UCSD-AML1 (cell line): ENCODE measurements around the gene DPP4.

ENCODE experiments used
- DNase-seq: peaks from one replicate; lab custom pipeline; 2025; ENCODE audit not compliant: unreplicated experiment; lab: John Stamatoyannopoulos, UW

DPP4 gene

DNA sequence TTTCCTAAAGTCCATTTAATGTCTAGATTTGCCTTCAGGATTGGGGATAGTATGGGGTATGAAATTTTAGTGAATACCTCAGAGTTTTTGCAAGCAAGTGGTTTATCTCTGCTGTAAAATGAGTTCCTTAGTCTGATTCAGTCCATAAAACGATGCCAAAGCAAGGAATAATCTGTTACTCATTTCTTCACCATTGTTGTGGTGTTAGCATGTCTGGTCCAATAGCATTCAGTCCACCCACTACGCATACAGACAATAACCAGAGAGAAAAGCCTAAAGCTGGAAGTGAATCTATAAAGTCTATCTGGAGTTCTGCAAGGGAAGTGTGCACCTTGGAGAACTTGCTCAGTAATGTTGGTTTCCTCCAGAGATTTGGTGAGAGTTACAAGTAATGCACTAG lies 12.9 kb upstream of the DPP4 start:
- no peak for DNase-seq

DNA sequence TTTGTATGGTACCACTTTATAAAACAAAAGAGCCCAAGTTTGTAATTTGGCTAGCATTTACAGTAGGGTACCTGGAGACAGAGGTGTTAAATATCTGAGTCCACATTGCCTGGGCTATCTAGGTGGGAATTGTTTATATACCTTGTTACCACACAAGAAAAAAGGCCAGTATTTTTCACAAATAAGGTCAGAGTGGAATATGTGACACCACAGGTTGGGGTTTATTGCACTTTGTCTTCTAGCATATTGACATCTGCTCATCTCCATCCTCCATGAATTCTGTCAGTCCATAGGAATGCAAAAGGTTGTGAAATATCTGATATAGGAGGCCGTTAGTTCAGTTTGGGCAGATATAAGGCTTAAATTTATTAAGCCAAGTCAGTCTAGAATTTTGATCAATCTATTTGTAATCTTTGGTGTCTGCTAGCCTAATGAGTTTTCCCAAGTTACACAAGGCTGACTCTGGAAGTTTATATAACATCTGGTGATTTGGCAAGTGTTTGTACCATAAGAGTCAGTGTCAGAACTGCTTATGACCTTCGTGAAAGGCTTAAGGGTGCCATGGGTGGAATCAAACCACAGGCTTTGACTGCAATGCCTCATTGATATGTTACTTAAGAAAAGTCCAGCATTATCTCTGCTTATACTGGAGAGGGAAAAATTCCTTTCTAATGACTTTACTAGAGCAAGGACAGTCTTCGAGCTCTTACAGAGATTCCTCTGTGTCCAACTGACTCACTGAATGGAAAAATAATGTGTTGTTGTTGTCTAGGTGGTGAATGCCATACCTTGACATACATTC lies 11.3 kb upstream of the DPP4 start:
- DNase-seq, result no peak

- no peak for DNase-seq
Measured at GRCh38 chr2:162084536-162084935, 10.5 kb upstream of the DPP4 start.

- DNase-seq, result no peak
Measured at GRCh38 chr2:162082681-162083080, 8.7 kb upstream of the DPP4 start.

DNA sequence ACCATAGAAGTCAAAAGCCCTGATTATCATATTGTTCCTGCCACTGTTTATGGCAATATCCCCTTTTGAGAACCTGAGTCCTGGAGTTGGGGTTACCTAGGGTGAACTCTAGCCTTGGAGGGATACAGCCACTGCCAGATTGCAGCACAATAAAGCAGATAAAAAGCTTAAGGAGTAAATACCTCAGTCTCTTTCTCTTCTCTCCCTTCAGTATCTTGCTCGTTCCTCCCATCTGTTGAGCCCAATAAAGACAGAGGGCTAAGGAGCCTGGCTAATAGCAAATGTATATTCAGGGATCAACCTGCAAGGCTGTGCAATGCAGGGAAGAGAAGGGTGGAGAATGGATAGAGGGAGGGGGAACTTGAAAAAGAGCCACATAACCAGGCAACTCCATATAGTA lies 8.0 kb upstream of the DPP4 start:
- DNase-seq, result no peak

- no peak for DNase-seq
Measured at GRCh38 chr2:162079514-162079913, 5.5 kb upstream of the DPP4 start.

- DNase-seq, result no peak
Measured at GRCh38 chr2:162075689-162076132, 1.7 kb upstream of the DPP4 start.

GRCh38 chr2:162074928-162075688 lies 1.1 kb upstream of the DPP4 start:
- no peak for DNase-seq

DNA sequence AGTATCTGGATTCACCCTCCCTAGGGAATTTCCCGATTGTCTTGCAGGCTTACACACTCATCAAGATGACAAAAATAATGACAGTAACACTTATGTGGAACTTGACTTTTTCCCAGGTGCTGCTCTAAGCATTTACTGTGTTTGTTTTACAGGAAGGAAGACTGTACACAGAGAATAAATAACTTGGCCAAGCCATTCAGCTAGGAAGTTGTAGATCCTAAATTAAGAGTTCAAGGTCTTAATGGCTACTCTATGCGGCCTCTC lies 549 bp upstream of the DPP4 start:
- DNase-seq, result no peak

GRCh38 chr2:162072976-162073887 lies 783 bp downstream of the DPP4 start:
- DNase-seq, result no peak

GRCh38 chr2:162072181-162072702 lies 1.8 kb downstream of the DPP4 start:
- no peak for DNase-seq

DNA sequence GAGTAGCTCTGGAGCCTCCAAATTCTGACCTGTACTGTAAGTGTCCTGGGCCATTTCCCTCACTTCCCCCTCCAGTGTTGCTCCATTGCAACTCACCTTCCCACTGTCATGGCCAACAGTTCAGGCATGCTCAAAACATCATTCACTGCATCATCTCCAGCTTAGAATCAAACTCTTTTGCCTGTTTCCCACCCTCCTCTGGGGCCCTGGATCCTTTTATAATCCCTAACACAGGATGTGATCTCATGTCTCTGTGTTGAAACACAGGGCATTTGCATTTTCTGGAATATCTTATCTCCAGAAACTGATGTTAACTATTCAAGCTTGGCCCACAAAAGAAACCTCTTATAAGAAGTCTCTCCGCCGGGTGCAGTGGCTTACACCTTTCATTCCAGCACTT lies 3.0 kb downstream of the DPP4 start:
- no peak for DNase-seq

- no peak for DNase-seq
Measured at GRCh38 chr2:162070228-162070936, 3.6 kb downstream of the DPP4 start.

DNA sequence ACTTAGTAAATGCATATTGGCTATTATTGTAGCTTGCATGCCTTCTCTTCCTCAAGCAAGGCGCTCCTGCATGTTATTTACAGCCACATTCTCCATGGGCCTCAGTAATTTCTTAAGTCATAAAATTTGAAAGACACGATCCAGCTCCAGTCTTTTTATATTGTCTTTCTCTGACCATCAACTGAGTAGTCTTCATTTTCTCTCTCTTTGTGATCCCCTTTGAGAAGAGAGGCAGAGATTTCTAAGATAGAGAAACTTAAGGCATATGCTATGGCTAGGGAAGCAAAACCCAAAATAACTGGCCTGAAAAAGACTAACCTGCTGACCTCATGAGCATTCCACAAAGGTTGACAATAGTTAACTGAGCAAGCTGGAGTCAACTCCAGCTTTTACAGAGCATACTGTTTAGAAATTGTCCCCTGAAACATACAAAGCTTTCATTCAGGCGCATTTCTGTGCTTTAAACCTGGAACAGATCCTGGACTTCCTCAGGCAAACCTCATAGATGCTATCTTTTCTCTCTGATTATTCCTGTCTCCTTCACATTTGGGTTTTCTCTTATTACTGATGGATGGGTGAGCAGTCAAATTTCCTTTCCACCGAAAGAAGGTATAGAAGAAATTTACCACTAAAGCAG lies 4.6 kb downstream of the DPP4 start:
- no peak for DNase-seq

GRCh38 chr2:162067596-162067995 lies 6.4 kb downstream of the DPP4 start:
- DNase-seq, result no peak

GRCh38 chr2:162065767-162066166 lies 8.2 kb downstream of the DPP4 start:
- DNase-seq, result no peak

DNA sequence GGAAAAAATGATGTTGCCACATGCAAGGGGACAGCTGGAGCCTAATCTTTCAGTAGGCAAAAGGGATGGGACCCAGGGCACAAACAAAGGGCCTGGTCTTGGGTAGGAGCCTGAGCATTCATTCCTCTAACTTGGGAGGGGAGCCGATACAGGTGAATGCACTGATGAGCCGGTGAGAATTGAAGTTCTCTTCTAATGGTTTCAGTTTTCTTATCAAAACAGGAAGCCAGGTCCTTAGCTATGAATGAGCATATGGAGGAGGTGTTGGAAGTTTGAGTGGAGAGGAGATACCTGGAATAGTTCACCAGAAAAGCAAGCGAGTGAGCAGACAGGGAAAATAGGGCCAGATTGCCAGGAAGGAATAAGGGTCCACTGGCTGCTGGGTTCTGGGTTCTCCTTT lies 10.1 kb downstream of the DPP4 start:
- no peak for DNase-seq

GRCh38 chr2:162063281-162063680 lies 10.7 kb downstream of the DPP4 start:
- no peak for DNase-seq

DNA sequence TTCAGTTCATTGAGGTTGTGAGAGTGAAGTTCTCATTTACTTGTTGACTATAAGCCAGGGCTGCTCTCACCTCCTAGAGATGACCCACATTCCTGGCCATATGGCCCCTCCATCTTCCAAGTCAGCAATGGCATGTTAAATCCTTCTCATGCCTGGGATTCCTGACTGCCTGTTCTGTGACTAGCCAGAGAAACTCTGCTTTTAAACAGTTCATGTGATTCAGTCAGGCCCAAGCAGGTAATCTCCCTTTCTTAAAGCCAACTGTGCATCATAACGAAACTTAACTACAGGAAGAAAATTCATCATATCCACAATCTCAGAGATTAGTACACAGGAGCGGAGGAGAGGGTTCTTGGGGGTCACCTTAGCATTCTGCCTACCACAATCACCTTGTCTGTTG lies 11.5 kb downstream of the DPP4 start:
- no peak for DNase-seq

DNA sequence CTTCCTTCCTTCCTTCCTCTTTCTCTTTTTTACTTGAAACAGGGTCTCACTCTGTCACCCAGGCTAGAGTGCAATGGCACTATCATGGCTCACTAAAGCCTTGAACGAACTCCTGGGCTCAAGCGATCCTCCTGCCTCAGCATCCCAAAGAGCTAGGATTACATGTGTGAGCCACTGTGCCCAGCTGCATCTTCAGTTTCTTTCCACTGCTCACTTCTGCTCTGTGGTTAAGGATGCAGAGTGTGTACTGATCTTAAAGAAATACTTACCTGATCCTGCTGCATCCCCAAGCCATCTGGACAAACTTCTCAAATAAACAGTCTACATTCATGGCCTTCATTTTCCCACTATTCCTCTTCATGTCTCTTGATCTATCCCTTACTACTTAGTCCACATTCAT lies 13.0 kb downstream of the DPP4 start:
- no peak for DNase-seq
